Spleen (tissue), 7 donors: Measurements from ENCODE around the gene FBN3.

ENCODE experiments used
- CTCF ChIP-seq, 11 experiments: fragments of 200-600 bp in 7 of 11; fragments of 450-650 bp in 4 of 11; sonication (generic) in 4 of 11; IDR thresholded peaks in 8 of 11; conservative IDR thresholded peaks in 3 of 11; 1 replicate in 7 of 11; 2 replicates in 4 of 11; pipeline versions ENCODE4 v1.4.0 to v1.8.0; 2016 to 2021; ENCODE audit warnings: antibody characterized with exemption in 11 of 11, inconsistent platforms in 4 of 11, mild to moderate bottlenecking in 1 of 11
- POLR2A ChIP-seq, 3 donors: fragments of 450-650 bp; IDR thresholded peaks; one replicate each; pipeline ENCODE4 v1.5.1; 2017; ENCODE audit warnings: antibody characterized with exemption in 3 of 3, mild to moderate bottlenecking in 1 of 3
- POLR2AphosphoS5 ChIP-seq, 3 donors: sonication (generic); formaldehyde crosslinking; IDR thresholded peaks; one replicate each; pipeline ENCODE4 v1.5.1; 2017; ENCODE audit warnings: antibody characterized with exemption in 3 of 3
- donor health status: DM: no; HTN: no; CAD: no; lungs with moderate emphysema.
- donor health status: DM: no; HTN: no; CAD: no.
- donor health status: DM: no; HTN: no; CAD: no.

GRCh38 chr19:8090950-8091349 is 58.4 kb downstream of the FBN3 start:
- TF ChIP-seq CTCF (IDR thresholded peaks at IDR 0.05 in 8 of 11, conservative IDR thresholded peaks at IDR 0.05 in 3 of 11), result no peak
- no peak for TF ChIP-seq POLR2AphosphoS5 (IDR thresholded peaks at IDR 0.05)
- no peak for TF ChIP-seq POLR2A (IDR thresholded peaks at IDR 0.05)
